GM21381 (cell line): ENCODE measurements around the gene MARCHF4.

Experiments
- ATAC-seq: cut with Tn5 transposase; IDR thresholded peaks from one replicate; pipeline ENCODE4 v1.9.1; 2021; ENCODE audit warnings: mild to moderate bottlenecking, moderate library complexity; ENCODE audit not compliant: unreplicated experiment

The MARCHF4 gene

GRCh38 chr2:216371721-216372702 lies at the start of gene MARCHF4:
MARCHF4 (minus strand) TSS chr2:216372483; CDS start chr2:216370260, 2,223 bp downstream.
- ATAC-seq = peak; percentile 54

GRCh38 chr2:216420367-216421101 lies 48.3 kb upstream of the MARCHF4 start:
- no peak for ATAC-seq

- no peak for ATAC-seq
Measured at GRCh38 chr2:216418981-216419380, 46.7 kb upstream of the MARCHF4 start.

GRCh38 chr2:216416571-216417307 lies 44.5 kb upstream of the MARCHF4 start:
- no peak for ATAC-seq

- ATAC-seq = no peak
Measured at GRCh38 chr2:216415541-216415940, 43.3 kb upstream of the MARCHF4 start.

GRCh38 chr2:216414772-216415319 lies 42.6 kb upstream of the MARCHF4 start:
- ATAC-seq = no peak

GRCh38 chr2:216413882-216414281 lies 41.6 kb upstream of the MARCHF4 start:
- ATAC-seq = no peak

- ATAC-seq = peak; percentile 90
Measured at GRCh38 chr2:216412022-216412999, 40.0 kb upstream of the MARCHF4 start, which contains the start of gene SMARCAL1. SMARCAL1 (plus strand) TSS chr2:216412484; CDS start chr2:216414705, 2,221 bp downstream.

- ATAC-seq = no peak
Measured at GRCh38 chr2:216410550-216410949, 38.3 kb upstream of the MARCHF4 start.

GRCh38 chr2:216408426-216409290 lies 36.4 kb upstream of the MARCHF4 start:
- ATAC-seq = no peak

GRCh38 chr2:216406826-216407225 lies 34.5 kb upstream of the MARCHF4 start:
- ATAC-seq = no peak

- ATAC-seq = no peak
Measured at GRCh38 chr2:216405588-216405987, 33.3 kb upstream of the MARCHF4 start.

- ATAC-seq = peak; percentile 66
Measured at GRCh38 chr2:216404010-216404618, 31.8 kb upstream of the MARCHF4 start.

GRCh38 chr2:216402751-216403150 lies 30.5 kb upstream of the MARCHF4 start:
- no peak for ATAC-seq

- ATAC-seq = no peak
Measured at GRCh38 chr2:216399621-216400020, 27.3 kb upstream of the MARCHF4 start.

- no peak for ATAC-seq
Measured at GRCh38 chr2:216394881-216395280, 22.6 kb upstream of the MARCHF4 start.

- ATAC-seq = no peak
Measured at GRCh38 chr2:216392945-216393840, 20.9 kb upstream of the MARCHF4 start.
